HepG2 (cell line): ENCODE measurements around the gene TANGO6. TPM values are rescaled to one million over a fixed set of nuclear protein-coding genes. Genes with fewer than 3 reads are reported as not detected.
"Not testable (repeated sequence)": the region's sequence is repeated elsewhere in the genome, so short reads cannot be mapped to it uniquely, and the experiment has no call there.

Experiments
- ATAC-seq: fragments of 200-7000 bp; cut with Tn5 transposase; 3 replicates; pipeline ENCODE4 v1.9.1; 2020; ENCODE audit warnings: mild to moderate bottlenecking, moderate library complexity
- BruUV-seq: library from RNA; stranded (reverse); fragments of 400-500 nt; replicated peaks from 2 replicates; lab custom pipeline; 2021; lab: Mats Ljungman, UMichigan
- CTCF ChIA-PET: fragments of 300-600 bp; formaldehyde crosslinking; extraction: SDS; loops from one replicate; lab custom pipeline; 2021; ENCODE audit warnings: low total read pairs, inconsistent platforms, low intra/inter-chr PET ratio; lab: Yijun Ruan, JAX
- POLR2A ChIA-PET: fragments of 350-600 bp; sonication (Branson Sonifier 250); formaldehyde crosslinking; loops from one replicate; lab custom pipeline; 2020; ENCODE audit warnings: antibody characterized with exemption, inconsistent platforms; lab: Yijun Ruan, JAX
- DNase-seq: peaks from one replicate; pipeline ENCODE4 v3.0.0-alpha.2; 2015; ENCODE audit warnings: low spot score
- FAIRE-seq: peaks from 3 replicates; lab custom pipeline; 2011; peaks lifted over from hg19 to GRCh38; lab: Jason Lieb, UNC
- H2AFZ ChIP-seq: one replicate; pipeline ENCODE4 v1.6.1; 2011; ENCODE audit warnings: low read length, inconsistent platforms
- H3K27ac ChIP-seq: fragments of 300-600 bp; 3 replicates; pipeline ENCODE4 v1.8.0; 2011; ENCODE audit warnings: mixed run types, mild to moderate bottlenecking, mixed read lengths, low read length, inconsistent platforms; ENCODE audit not compliant: insufficient read depth; ENCODE audit errors: extremely low read length
- H3K27me3 ChIP-seq, 2 experiments: fragments of 200-600 bp in 1 of 2; 2 replicates in 1 of 2; 3 replicates in 1 of 2; pipeline versions ENCODE4 v1.6.0 to v1.8.0; 2011; ENCODE audit warnings: low read length in 2 of 2, mild to moderate bottlenecking in 2 of 2, moderate library complexity in 2 of 2, inconsistent platforms in 1 of 2; ENCODE audit not compliant: insufficient read depth in 2 of 2, control insufficient read depth in 1 of 2
- H3K36me3 ChIP-seq, 2 experiments: fragments of 200-600 bp in 1 of 2; replicated peaks in 1 of 2; 2 replicates in 1 of 2; 3 replicates in 1 of 2; pipeline versions ENCODE4 v1.5.1 to v1.8.0; 2011; ENCODE audit warnings: low read length in 2 of 2, inconsistent platforms in 1 of 2; ENCODE audit not compliant: insufficient read depth in 2 of 2, control insufficient read depth in 1 of 2
- H3K4me1 ChIP-seq: 2 replicates; pipeline ENCODE4 v1.5.1; 2012; ENCODE audit warnings: low read length, inconsistent platforms; ENCODE audit not compliant: insufficient read depth
- H3K4me2 ChIP-seq: 2 replicates; pipeline ENCODE4 v1.6.0; 2011; ENCODE audit warnings: low read depth, low read length, inconsistent platforms
- H3K4me3 ChIP-seq, 3 experiments: fragments of 200-600 bp in 1 of 3; sonication (generic), shearing (Covaris generic) in 1 of 3; replicated peaks in 1 of 3; 2 replicates each; pipeline ENCODE4 v1.5.1; 2011 to 2016; ENCODE audit warnings: low read length in 3 of 3, inconsistent platforms in 2 of 3, low read depth in 2 of 3, mild to moderate bottlenecking in 2 of 3, control low read depth in 1 of 3, mixed read lengths in 1 of 3; ENCODE audit not compliant: insufficient read depth in 1 of 3
- H3K79me2 ChIP-seq: one replicate; pipeline ENCODE4 v1.6.1; 2011; ENCODE audit warnings: low read length, inconsistent platforms; ENCODE audit not compliant: insufficient read depth
- H3K9ac ChIP-seq: 2 replicates; pipeline ENCODE4 v1.6.0; 2011; ENCODE audit warnings: mild to moderate bottlenecking, low read depth, low read length, inconsistent platforms; ENCODE audit not compliant: insufficient read depth
- H3K9me3 ChIP-seq: 2 replicates; pipeline ENCODE4 v1.5.1; 2012; ENCODE audit warnings: mild to moderate bottlenecking, low read length
- H4K20me1 ChIP-seq: 2 replicates; pipeline ENCODE4 v1.6.0; 2011; ENCODE audit warnings: inconsistent platforms, mild to moderate bottlenecking, low read length, moderate library complexity; ENCODE audit not compliant: insufficient read depth
- CHD4 ChIP-seq: fragments of 200-600 bp; sonication (generic); IDR thresholded peaks from 2 replicates; pipeline ENCODE4 v1.7.0; 2017; ENCODE audit warnings: mild to moderate bottlenecking, low read length, borderline replicate concordance
- NKX3-1 ChIP-seq: sonication (generic); formaldehyde crosslinking; IDR thresholded peaks from 2 replicates; pipeline ENCODE4 v1.5.0; 2020; ENCODE audit warnings: missing genetic modification reagents
- TIGD3 ChIP-seq: sonication (generic); formaldehyde crosslinking; IDR thresholded peaks from 2 replicates; pipeline ENCODE4 v1.5.1; 2020; ENCODE audit warnings: mild to moderate bottlenecking, missing genetic modification reagents, borderline replicate concordance
- TSC22D2 ChIP-seq: sonication (generic); formaldehyde crosslinking; IDR thresholded peaks from 2 replicates; pipeline ENCODE4 v1.5.1; 2020; ENCODE audit warnings: missing genetic modification reagents, mild to moderate bottlenecking, borderline replicate concordance
- ZNF326 ChIP-seq: sonication (generic); formaldehyde crosslinking; IDR thresholded peaks from 2 replicates; pipeline ENCODE4 v1.4.0; 2020; ENCODE audit warnings: missing genetic modification reagents, borderline replicate concordance
- ZNF34 ChIP-seq: sonication (generic); formaldehyde crosslinking; IDR thresholded peaks from 2 replicates; pipeline ENCODE4 v1.4.0; 2020; ENCODE audit warnings: mild to moderate bottlenecking, missing genetic modification reagents, borderline replicate concordance
- ZNF460 ChIP-seq: sonication (generic); formaldehyde crosslinking; IDR thresholded peaks from 2 replicates; pipeline ENCODE4 v1.5.1; 2020; ENCODE audit warnings: missing genetic modification reagents, mild to moderate bottlenecking, borderline replicate concordance
- ZNF546 ChIP-seq: sonication (generic); formaldehyde crosslinking; conservative IDR thresholded peaks from 2 replicates; pipeline ENCODE4 v1.8.1; 2023; ENCODE audit warnings: mild to moderate bottlenecking, missing genetic modification reagents
- ZNF598 ChIP-seq: sonication (generic); formaldehyde crosslinking; IDR thresholded peaks from 2 replicates; pipeline ENCODE4 v1.5.1; 2020; ENCODE audit warnings: mild to moderate bottlenecking, missing genetic modification reagents, borderline replicate concordance
- ZNF607 ChIP-seq: sonication (generic); formaldehyde crosslinking; IDR thresholded peaks from 2 replicates; pipeline ENCODE4 v1.5.1; 2020; ENCODE audit warnings: missing genetic modification reagents, mild to moderate bottlenecking, borderline replicate concordance
- ZNF674 ChIP-seq: sonication (generic); formaldehyde crosslinking; IDR thresholded peaks from 2 replicates; pipeline ENCODE4 v1.5.0; 2020; ENCODE audit warnings: low read depth, mild to moderate bottlenecking, missing genetic modification reagents
- ZNF703 ChIP-seq: sonication (generic); formaldehyde crosslinking; IDR thresholded peaks from 2 replicates; pipeline ENCODE4 v1.5.1; 2020; ENCODE audit warnings: missing genetic modification reagents, mild to moderate bottlenecking, moderate library complexity, borderline replicate concordance
- ZNF790 ChIP-seq: sonication (generic); formaldehyde crosslinking; IDR thresholded peaks from 2 replicates; pipeline ENCODE4 v1.8.0; 2022; ENCODE audit warnings: missing genetic modification reagents, mild to moderate bottlenecking, borderline replicate concordance
- WGBS: methylation state at CpG from one replicate; pipeline ENCODE4 v1.1.6; 2017; ENCODE audit warnings: low lambda C conversion rate; 5-methylcytosine and 5-hydroxymethylcytosine counted together
- in situ Hi-C: cut with HindIII; loops from 2 replicates; pipeline ENCODE4 v1.10.0; 2017; ENCODE audit warnings: low pct_unique_long_range_greater_than_20kb; ENCODE audit not compliant: extremely low pct_ligation_motif_present
- intact Hi-C: fragments of 100-400 bp; cut with micrococcal nuclease; formaldehyde crosslinking; loops from one replicate; pipeline ENCODE4 v1.10.0; 2022; ENCODE audit not compliant: unreplicated experiment
- polyA plus RNA-seq, 8 experiments: library from polyadenylated mRNA; depleted of rRNA in 3 of 8; stranded (reverse) in 7 of 8; unstranded in 1 of 8; fragments of >200 nt; fragmentation: Illumina TruSeq in 4 of 8; extraction: Trizol in 4 of 8; gene quantifications; 2 replicates each; pipeline versions ENCODE4 v1.2.1 to v1.2.3, GENCODE V29; 2011 to 2016; ENCODE audit warnings: low read depth in 4 of 8, missing spikeins in 1 of 8, mixed read lengths in 1 of 8; ENCODE audit not compliant: insufficient read depth in 1 of 8
- total RNA-seq, 5 experiments: library from RNA; depleted of rRNA; stranded (reverse); fragments of >200 nt; fragmentation: Illumina TruSeq; extraction: Trizol; gene quantifications; 2 replicates each; pipeline ENCODE4 v1.2.3, GENCODE V29; 2016; ENCODE audit warnings: low read depth in 1 of 5

TANGO6 gene
- total and polyA plus RNA-seq, 2 of the 13 experiments (the other 11 are each of a cell fraction or from before 2014, with no cell fraction given), result 7.2 to 13.3 TPM

DNA sequence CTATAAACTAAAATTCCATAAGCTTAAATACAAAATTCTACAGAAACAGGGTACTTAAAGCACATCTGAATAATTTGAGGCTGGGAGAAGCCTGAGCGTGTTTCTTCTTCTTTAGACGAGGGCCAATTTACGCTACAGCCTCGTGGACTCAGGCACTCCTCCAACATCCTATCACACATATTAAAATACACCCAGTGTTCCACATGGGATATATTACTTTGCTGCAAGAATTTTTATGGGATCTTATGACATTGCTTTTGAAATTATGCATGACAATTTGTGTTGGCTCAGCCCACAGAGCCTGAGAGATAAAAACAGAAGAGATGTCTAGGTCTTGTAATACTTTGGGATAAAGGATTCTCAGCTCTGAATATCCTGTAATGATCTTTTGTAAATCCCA, 3.5 kb upstream of the TANGO6 start:
- POLR2A ChIA-PET, result no interaction called here
- intact Hi-C loops, result loop anchor here (10.0 kb wide), 1 partner anchor 155 kb away; no protein-coding TSS in a partner anchor

DNA sequence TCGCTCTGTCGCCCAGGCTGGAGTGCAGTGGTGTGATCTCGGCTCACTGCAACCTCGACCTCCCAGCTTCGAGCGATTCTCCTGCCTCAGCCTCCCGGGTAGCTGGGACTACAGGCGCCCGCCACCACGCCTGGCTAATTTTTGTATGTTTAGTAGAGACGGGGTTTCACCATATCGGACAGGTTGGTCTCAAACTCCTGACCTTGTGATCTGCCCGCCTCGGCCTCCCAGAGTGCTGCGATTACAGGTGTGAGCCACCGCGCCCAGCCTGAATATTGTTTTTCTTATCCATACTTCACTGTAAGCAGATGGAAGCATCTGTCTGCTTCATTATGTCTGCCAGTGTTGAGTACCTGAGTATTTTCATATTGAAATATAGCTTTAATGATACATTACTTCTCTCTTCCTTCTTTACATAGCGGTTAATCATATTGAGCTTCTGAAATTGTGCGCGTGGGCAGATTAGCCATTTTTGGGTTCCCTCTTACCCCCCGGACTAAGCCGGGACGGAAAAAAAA, 308 bp upstream of the TANGO6 start:
- H3K36me3 ChIP-seq, FAIRE-seq, DNase-seq, H4K20me1 ChIP-seq, H3K79me2 ChIP-seq: not testable (repeated sequence)
- WGBS, result 35% methylated on average over 23 of the region's 23 CpGs
- POLR2A ChIA-PET, result interaction anchor here (1.2 to 2.1 kb wide), 3 partner anchors 31 to 313 kb away, joined by 5 to 7 read pairs (median 5); no protein-coding TSS in a partner anchor
- peaks cover 27% of the 10 kb centered on the region for H3K4me1 ChIP-seq
- peak overlapping the region; percentile 91 for H3K9ac ChIP-seq
- peak overlapping the region; percentile 91 for H3K4me2 ChIP-seq
- intact Hi-C loops, result loop anchor here (1.0 to 10.0 kb wide), 2 partner anchors 139 to 152 kb away; no protein-coding TSS in a partner anchor
- TF ChIP-seq ZNF674 (peak; percentile 14; the same call in 1 of the 2 replicates), ZNF790 (CRISPR knock-in tag) (0 out of 2 replicates have a peak, but pooled peaks have one; percentile 71), TSC22D2 (0 out of 2 replicates have a peak, but pooled peaks have one; percentile 9), ZNF598 (0 out of 2 replicates have a peak, but pooled peaks have one; percentile 17), ZNF607 (CRISPR knock-in tag) (0 out of 2 replicates have a peak, but pooled peaks have one; percentile 57), ZNF460 (peak; percentile 82), CHD4 (peak; percentile 35; the same call in 1 of the 2 replicates), TIGD3 (CRISPR knock-in tag) (peak; percentile 0; the same call in 1 of the 2 replicates), ZNF326 (CRISPR knock-in tag) (0 out of 2 replicates have a peak, but pooled peaks have one; percentile 23), ZNF703 (CRISPR knock-in tag) (peak; percentile 29; the same call in 1 of the 2 replicates)
- TF ChIP-seq, all 625 proteins: peak for 10; not testable (repeated sequence) for 615
- Histone ChIP-seq H2AFZ (peak overlapping the region; percentile 58), H3K4me3 (peak overlapping the region; percentile 75 to 97 (median 91)), H3K27ac (peak overlapping the region; percentile 87)
- not testable (repeated sequence) for H3K27me3 ChIP-seq, BruUV-seq, H3K9me3 ChIP-seq, ATAC-seq
- in situ Hi-C loops, result loop anchor here (5.0 kb wide), 1 partner anchor 279 kb away; no protein-coding TSS in a partner anchor
- CTCF ChIA-PET, result interaction anchor here (0.7 to 1.7 kb wide), 4 partner anchors 136 to 314 kb away, joined by 3 to 5 read pairs (median 4); no protein-coding TSS in a partner anchor

More for the DNA sequence above, 3.5 kb upstream of the TANGO6 start:
- H3K9me3 ChIP-seq, result no peaks in the 10 kb centered on the region
- no peak overlapping the region for H2AFZ ChIP-seq
- H3K4me3 ChIP-seq, result no peak overlapping the region
- ATAC-seq (no peak), FAIRE-seq (no peak), DNase-seq (no peak)
- WGBS, result 35% methylated on average over 4 of the region's 4 CpGs
- H3K9ac ChIP-seq, result no peak overlapping the region
- H3K27ac ChIP-seq, result no peak overlapping the region
- no peaks in the 10 kb centered on the region for H3K79me2 ChIP-seq
- no peaks in the 10 kb centered on the region for H4K20me1 ChIP-seq
- TF ChIP-seq ZNF546 (CRISPR knock-in tag) (no peak), ZNF34 (CRISPR knock-in tag) (no peak), NKX3-1 (CRISPR knock-in tag) (no peak)
- no peak overlapping the region for H3K4me2 ChIP-seq
- no peaks in the 10 kb centered on the region for H3K36me3 ChIP-seq
- H3K27me3 ChIP-seq, result no peaks in the 10 kb centered on the region; a peak in 2 of 5 replicates
- BruUV-seq, result no TSS peak
- in situ Hi-C loops, result loop anchor here (5.0 kb wide), 1 partner anchor 282 kb away; no protein-coding TSS in a partner anchor
- CTCF ChIA-PET, result no interaction called here
- peaks cover 14% of the 10 kb centered on the region for H3K4me1 ChIP-seq
